Eye (tissue), 1 donor: ENCODE measurements around the gene CFAP61.
A peak's percentile ranks its signal among the peaks of the same experiment; 100 is the strongest.
"Not testable (repeated sequence)": the region's sequence is repeated elsewhere in the genome, so short reads cannot be mapped to it uniquely, and the experiment has no call there.

Experiments used
- DNase-seq: peaks from one replicate; pipeline ENCODE4 v3.0.0-alpha.2; 2015

The CFAP61 gene

GRCh38 chr20:20237093-20237959 is 185.0 kb downstream of the CFAP61 start:
- DNase-seq: peak; percentile 72

GRCh38 chr20:20241976-20242375 is 189.6 kb downstream of the CFAP61 start:
- peak; percentile 46 for DNase-seq

- not testable (repeated sequence) for DNase-seq
Measured at GRCh38 chr20:20244384-20244783, 192.1 kb downstream of the CFAP61 start.

GRCh38 chr20:20246996-20247633 is 194.8 kb downstream of the CFAP61 start:
- DNase-seq: no peak

- DNase-seq: no peak
Measured at GRCh38 chr20:20248620-20249200, 196.4 kb downstream of the CFAP61 start.

GRCh38 chr20:20251317-20251716 is 199.0 kb downstream of the CFAP61 start:
- peak; percentile 30 for DNase-seq

- peak; percentile 16 for DNase-seq
Measured at GRCh38 chr20:20251836-20252235, 199.5 kb downstream of the CFAP61 start.

- DNase-seq: no peak
Measured at GRCh38 chr20:20253039-20253743, 200.9 kb downstream of the CFAP61 start.

GRCh38 chr20:20253744-20254330 is 201.5 kb downstream of the CFAP61 start:
- no peak for DNase-seq

- DNase-seq: no peak
Measured at GRCh38 chr20:20255099-20255498, 202.8 kb downstream of the CFAP61 start.

GRCh38 chr20:20259533-20259932 is 207.2 kb downstream of the CFAP61 start:
- DNase-seq: no peak

- DNase-seq: no peak
Measured at GRCh38 chr20:20261159-20261558, 208.8 kb downstream of the CFAP61 start.

GRCh38 chr20:20265210-20265609 is 212.9 kb downstream of the CFAP61 start:
- no peak for DNase-seq

GRCh38 chr20:20266552-20266951 is 214.2 kb downstream of the CFAP61 start:
- no peak for DNase-seq

- no peak for DNase-seq
Measured at GRCh38 chr20:20267685-20268370, 215.5 kb downstream of the CFAP61 start.

GRCh38 chr20:20271271-20271670 is 218.9 kb downstream of the CFAP61 start:
- DNase-seq: no peak

GRCh38 chr20:20272686-20273085 is 220.4 kb downstream of the CFAP61 start:
- DNase-seq: no peak

GRCh38 chr20:20273286-20273685 is 221.0 kb downstream of the CFAP61 start:
- no peak for DNase-seq

GRCh38 chr20:20274821-20275220 is 222.5 kb downstream of the CFAP61 start:
- no peak for DNase-seq

GRCh38 chr20:20275636-20276035 is 223.3 kb downstream of the CFAP61 start:
- DNase-seq: no peak

GRCh38 chr20:20276811-20277530 is 224.6 kb downstream of the CFAP61 start:
- peak; percentile 38 for DNase-seq
